Skeletal muscle satellite cell (primary cell): ENCODE results near the gene TMEM151B.
"Not testable (repeated sequence)": the region's sequence is repeated elsewhere in the genome, so short reads cannot be mapped to it uniquely, and the experiment has no call there.

ENCODE experiments used
- H3K27me3 ChIP-seq: 2 replicates; pipeline ENCODE4 v1.7.0; 2013; ENCODE audit warnings: low read length; ENCODE audit not compliant: control insufficient read depth, insufficient read depth
- H3K36me3 ChIP-seq: 2 replicates; pipeline ENCODE4 v1.7.0; 2013; ENCODE audit warnings: mild to moderate bottlenecking, control low read depth, low read length; ENCODE audit not compliant: insufficient read depth
- H3K4me1 ChIP-seq: 2 replicates; pipeline ENCODE4 v1.7.0; 2013; ENCODE audit warnings: low read length; ENCODE audit not compliant: control insufficient read depth, insufficient read depth
- H3K4me2 ChIP-seq: 2 replicates; pipeline ENCODE4 v1.7.0; 2013; ENCODE audit warnings: mild to moderate bottlenecking, low read length
- H3K4me3 ChIP-seq: 2 replicates; pipeline ENCODE4 v1.7.0; 2013; ENCODE audit warnings: low read length
- H3K9ac ChIP-seq: 2 replicates; pipeline ENCODE4 v1.7.0; 2013; ENCODE audit warnings: mild to moderate bottlenecking, low read depth, low read length, moderate library complexity
- H3K9me3 ChIP-seq: replicated peaks from 2 replicates; pipeline ENCODE4 v1.7.0; 2013; ENCODE audit warnings: mild to moderate bottlenecking, control low read depth, low read length

The TMEM151B gene

GRCh38 chr6:44226368-44227147 lies 43.7 kb upstream of the TMEM151B start:
- peak overlapping the region; percentile 28 for H3K9ac ChIP-seq
- peaks cover 52% of the 10 kb centered on the region for H3K4me1 ChIP-seq
- peak overlapping the region; percentile 61 for H3K4me2 ChIP-seq
- H3K36me3 ChIP-seq, result peaks cover 4% of the 10 kb centered on the region
- no peaks in the 10 kb centered on the region for H3K27me3 ChIP-seq
- H3K4me3 ChIP-seq, result peak overlapping the region; percentile 24
- no peaks in the 10 kb centered on the region for H3K9me3 ChIP-seq

- Histone ChIP-seq H3K9me3 (no peaks in the 10 kb centered on the region), H3K9ac (peak overlapping the region; percentile 28), H3K4me3 (no peak overlapping the region), H3K36me3 (peaks cover 9% of the 10 kb centered on the region), H3K4me1 (peaks cover 45% of the 10 kb centered on the region), H3K4me2 (peak overlapping the region; percentile 61), H3K27me3 (no peaks in the 10 kb centered on the region)
These were observed 43.0 kb upstream of the TMEM151B start for GRCh38 chr6:44227148-44227793.

GRCh38 chr6:44228031-44228430 lies 42.2 kb upstream of the TMEM151B start:
- H3K9ac ChIP-seq, result no peak overlapping the region
- H3K36me3 ChIP-seq, result peaks cover 9% of the 10 kb centered on the region
- peaks cover 41% of the 10 kb centered on the region for H3K4me1 ChIP-seq
- H3K4me3 ChIP-seq, result no peak overlapping the region
- no peaks in the 10 kb centered on the region for H3K9me3 ChIP-seq
- H3K4me2 ChIP-seq, result no peak overlapping the region
- no peaks in the 10 kb centered on the region for H3K27me3 ChIP-seq

GRCh38 chr6:44228433-44228832 lies 41.8 kb upstream of the TMEM151B start:
- Histone ChIP-seq H3K4me2 (no peak overlapping the region), H3K9ac (no peak overlapping the region), H3K4me3 (no peak overlapping the region), H3K4me1 (peaks cover 43% of the 10 kb centered on the region), H3K9me3 (no peaks in the 10 kb centered on the region), H3K27me3 (no peaks in the 10 kb centered on the region), H3K36me3 (peaks cover 9% of the 10 kb centered on the region)

- H3K4me1 ChIP-seq, result peaks cover 47% of the 10 kb centered on the region
- no peak overlapping the region for H3K4me3 ChIP-seq
- no peak overlapping the region for H3K4me2 ChIP-seq
- H3K9ac ChIP-seq, result no peak overlapping the region
- no peaks in the 10 kb centered on the region for H3K27me3 ChIP-seq
- H3K9me3 ChIP-seq, result no peaks in the 10 kb centered on the region
- H3K36me3 ChIP-seq, result peaks cover 9% of the 10 kb centered on the region
These were observed 41.4 kb upstream of the TMEM151B start for GRCh38 chr6:44228836-44229235.

- Histone ChIP-seq H3K4me2 (no peak overlapping the region), H3K27me3 (no peaks in the 10 kb centered on the region)
These were observed 40.7 kb upstream of the TMEM151B start for GRCh38 chr6:44229376-44230033.

GRCh38 chr6:44230034-44230675 lies 40.1 kb upstream of the TMEM151B start:
- no peak overlapping the region for H3K4me3 ChIP-seq
- H3K4me2 ChIP-seq, result no peak overlapping the region
- no peaks in the 10 kb centered on the region for H3K27me3 ChIP-seq
- peaks cover 9% of the 10 kb centered on the region for H3K36me3 ChIP-seq
- no peaks in the 10 kb centered on the region for H3K9me3 ChIP-seq
- H3K9ac ChIP-seq, result no peak overlapping the region
- peaks cover 47% of the 10 kb centered on the region for H3K4me1 ChIP-seq

More at GRCh38 chr6:44229376-44230033, 40.7 kb upstream of the TMEM151B start:
- Histone ChIP-seq H3K9me3 (no peaks in the 10 kb centered on the region), H3K36me3 (peaks cover 9% of the 10 kb centered on the region), H3K4me3 (no peak overlapping the region), H3K4me1 (peaks cover 47% of the 10 kb centered on the region), H3K9ac (no peak overlapping the region)

GRCh38 chr6:44231426-44231825 lies 38.8 kb upstream of the TMEM151B start:
- not testable (repeated sequence) for H3K4me2 ChIP-seq, H3K36me3 ChIP-seq, H3K9ac ChIP-seq, H3K9me3 ChIP-seq, H3K4me3 ChIP-seq, H3K27me3 ChIP-seq
- peaks cover 39% of the 10 kb centered on the region for H3K4me1 ChIP-seq

- peaks cover 9% of the 10 kb centered on the region for H3K36me3 ChIP-seq
- no peak overlapping the region for H3K4me2 ChIP-seq
- no peaks in the 10 kb centered on the region for H3K27me3 ChIP-seq
- H3K4me3 ChIP-seq, result no peak overlapping the region
- H3K9me3 ChIP-seq, result no peaks in the 10 kb centered on the region
- H3K9ac ChIP-seq, result peak overlapping the region; percentile 44
- peaks cover 36% of the 10 kb centered on the region for H3K4me1 ChIP-seq
These were observed 37.3 kb upstream of the TMEM151B start for GRCh38 chr6:44232676-44233566.

GRCh38 chr6:44233567-44234100 lies 36.6 kb upstream of the TMEM151B start:
- Histone ChIP-seq H3K9ac (peak overlapping the region; percentile 44), H3K27me3 (no peaks in the 10 kb centered on the region), H3K9me3 (no peaks in the 10 kb centered on the region), H3K4me1 (peaks cover 43% of the 10 kb centered on the region), H3K4me3 (no peak overlapping the region), H3K4me2 (no peak overlapping the region), H3K36me3 (peaks cover 9% of the 10 kb centered on the region)
